Measurements from ENCODE around the gene FUT6. TPM values are rescaled to one million over a fixed set of nuclear protein-coding genes. Genes with fewer than 3 reads are reported as not detected.

Gene FUT6
- total RNA-seq, 1 donor from 2014 or later, result not detected

GRCh38 chr19:5789351-5789761 is 50.1 kb downstream of the FUT6 start:
- peaks cover 14% of the 10 kb centered on the region for H3K4me1 Mint-ChIP-seq
- no peak overlapping the region for H3K27ac Mint-ChIP-seq (ENCODE audit: unreplicated experiment)
- peaks cover 2% of the 10 kb centered on the region for H3K9me3 Mint-ChIP-seq
- no peak for DNase-seq (ENCODE audit: low read depth, low spot score)
- TF ChIP-seq CTCF (conservative IDR thresholded peaks at IDR 0.05), result no peak
- peaks cover 3% of the 10 kb centered on the region for H3K27me3 Mint-ChIP-seq (ENCODE audit: low read depth)
- peaks cover 16% of the 10 kb centered on the region for H3K36me3 Mint-ChIP-seq (ENCODE audit: low read depth)
- peak overlapping the region; percentile 73 for H3K4me3 Mint-ChIP-seq

GRCh38 chr19:5788422-5788821 is 51.1 kb downstream of the FUT6 start:
- peaks cover 3% of the 10 kb centered on the region for H3K27me3 Mint-ChIP-seq (ENCODE audit: low read depth)
- H3K9me3 Mint-ChIP-seq, result peaks cover 2% of the 10 kb centered on the region
- no peak overlapping the region for H3K27ac Mint-ChIP-seq (ENCODE audit: unreplicated experiment)
- DNase-seq (ENCODE audit: low read depth, low spot score), result no peak
- peaks cover 16% of the 10 kb centered on the region for H3K36me3 Mint-ChIP-seq (ENCODE audit: low read depth)
- H3K4me1 Mint-ChIP-seq, result peaks cover 14% of the 10 kb centered on the region
- peak overlapping the region; percentile 41 for H3K4me3 Mint-ChIP-seq
- TF ChIP-seq CTCF (conservative IDR thresholded peaks at IDR 0.05), result no peak

GRCh38 chr19:5787409-5788182 is 51.9 kb downstream of the FUT6 start:
- Mint-ChIP-seq H3K27ac (ENCODE audit: unreplicated experiment) (no peak overlapping the region), H3K9me3 (peaks cover 2% of the 10 kb centered on the region), H3K36me3 (ENCODE audit: low read depth) (peaks cover 16% of the 10 kb centered on the region), H3K27me3 (ENCODE audit: low read depth) (peaks cover 3% of the 10 kb centered on the region), H3K4me1 (peaks cover 14% of the 10 kb centered on the region), H3K4me3 (peak overlapping the region; percentile 41)
- DNase-seq (ENCODE audit: low read depth, low spot score), result no peak
- no peak for TF ChIP-seq CTCF (conservative IDR thresholded peaks at IDR 0.05)

GRCh38 chr19:5786593-5787408 is 52.7 kb downstream of the FUT6 start:
- Mint-ChIP-seq H3K27ac (ENCODE audit: unreplicated experiment) (no peak overlapping the region), H3K4me3 (no peak overlapping the region), H3K4me1 (peaks cover 14% of the 10 kb centered on the region), H3K36me3 (ENCODE audit: low read depth) (peaks cover 16% of the 10 kb centered on the region), H3K27me3 (ENCODE audit: low read depth) (peaks cover 3% of the 10 kb centered on the region), H3K9me3 (peaks cover 2% of the 10 kb centered on the region)
- TF ChIP-seq CTCF (conservative IDR thresholded peaks at IDR 0.05), result no peak
- DNase-seq (ENCODE audit: low read depth, low spot score), result no peak

GRCh38 chr19:5785423-5785822 is 54.1 kb downstream of the FUT6 start:
- Mint-ChIP-seq H3K27me3 (ENCODE audit: low read depth) (peaks cover 1% of the 10 kb centered on the region), H3K27ac (ENCODE audit: unreplicated experiment) (no peak overlapping the region), H3K36me3 (ENCODE audit: low read depth) (peaks cover 12% of the 10 kb centered on the region), H3K4me3 (no peak overlapping the region), H3K4me1 (peaks cover 4% of the 10 kb centered on the region), H3K9me3 (no peaks in the 10 kb centered on the region)
- TF ChIP-seq CTCF (conservative IDR thresholded peaks at IDR 0.05), result no peak
- no peak for DNase-seq (ENCODE audit: low read depth, low spot score)
